ENCODE measurements around the gene SCN5A.
A peak's percentile ranks its signal among the peaks of the same experiment; 100 is the strongest.
"Not testable (repeated sequence)": the region's sequence is repeated elsewhere in the genome, so short reads cannot be mapped to it uniquely, and the experiment has no call there.

Gene SCN5A

GRCh38 chr3:38578551-38578950 lies 70.9 kb downstream of the SCN5A start:
- no peak for DNase-seq (ENCODE audit: low spot score)

GRCh38 chr3:38578081-38578475 lies 71.4 kb downstream of the SCN5A start:
- DNase-seq (ENCODE audit: low spot score) = no peak

GRCh38 chr3:38577371-38578080 lies 72.0 kb downstream of the SCN5A start:
- DNase-seq (ENCODE audit: low spot score) = no peak

GRCh38 chr3:38576526-38577370 lies 72.7 kb downstream of the SCN5A start:
- DNase-seq (ENCODE audit: low spot score) = peak; percentile 52

- no peak for DNase-seq (ENCODE audit: low spot score)
Measured at GRCh38 chr3:38576131-38576525, 73.4 kb downstream of the SCN5A start.

GRCh38 chr3:38575279-38575843 lies 74.1 kb downstream of the SCN5A start:
- DNase-seq (ENCODE audit: low spot score) = no peak

- DNase-seq (ENCODE audit: low spot score) = peak; percentile 46
Measured at GRCh38 chr3:38574411-38575278, 74.8 kb downstream of the SCN5A start.

- DNase-seq (ENCODE audit: low spot score) = no peak
Measured at GRCh38 chr3:38573556-38573955, 75.9 kb downstream of the SCN5A start.

- no peak for DNase-seq (ENCODE audit: low spot score)
Measured at GRCh38 chr3:38573111-38573510, 76.4 kb downstream of the SCN5A start.

- no peak for DNase-seq (ENCODE audit: low spot score)
Measured at GRCh38 chr3:38567498-38567897, 82.0 kb downstream of the SCN5A start.

- not testable (repeated sequence) for DNase-seq (ENCODE audit: low spot score)
Measured at GRCh38 chr3:38566794-38567193, 82.7 kb downstream of the SCN5A start.

GRCh38 chr3:38566215-38566528 lies 83.3 kb downstream of the SCN5A start:
- peak; percentile 49 for DNase-seq (ENCODE audit: low spot score)

GRCh38 chr3:38565339-38566214 lies 83.9 kb downstream of the SCN5A start:
- peak; percentile 38 for DNase-seq (ENCODE audit: low spot score)

- peak; percentile 25 for DNase-seq (ENCODE audit: low spot score)
Measured at GRCh38 chr3:38564631-38565338, 84.7 kb downstream of the SCN5A start.

- DNase-seq (ENCODE audit: low spot score) = no peak
Measured at GRCh38 chr3:38563886-38564270, 85.6 kb downstream of the SCN5A start.

GRCh38 chr3:38563070-38563885 lies 86.2 kb downstream of the SCN5A start:
- peak; percentile 60 for DNase-seq (ENCODE audit: low spot score)

GRCh38 chr3:38562467-38562925 lies 87.0 kb downstream of the SCN5A start:
- DNase-seq (ENCODE audit: low spot score) = no peak

GRCh38 chr3:38561746-38562466 lies 87.6 kb downstream of the SCN5A start:
- peak; percentile 48 for DNase-seq (ENCODE audit: low spot score)

All from left forelimb (tissue), 1 donor.